GM18498 (cell line): ENCODE data around the gene FIGNL2.
"Not testable (repeated sequence)": the region's sequence is repeated elsewhere in the genome, so short reads cannot be mapped to it uniquely, and the experiment has no call there.

ENCODE experiments used
- ATAC-seq: cut with Tn5 transposase; IDR thresholded peaks from one replicate; pipeline ENCODE4 v1.9.1; 2021; ENCODE audit warnings: mild to moderate bottlenecking, moderate library complexity; ENCODE audit not compliant: unreplicated experiment

The FIGNL2 gene

DNA sequence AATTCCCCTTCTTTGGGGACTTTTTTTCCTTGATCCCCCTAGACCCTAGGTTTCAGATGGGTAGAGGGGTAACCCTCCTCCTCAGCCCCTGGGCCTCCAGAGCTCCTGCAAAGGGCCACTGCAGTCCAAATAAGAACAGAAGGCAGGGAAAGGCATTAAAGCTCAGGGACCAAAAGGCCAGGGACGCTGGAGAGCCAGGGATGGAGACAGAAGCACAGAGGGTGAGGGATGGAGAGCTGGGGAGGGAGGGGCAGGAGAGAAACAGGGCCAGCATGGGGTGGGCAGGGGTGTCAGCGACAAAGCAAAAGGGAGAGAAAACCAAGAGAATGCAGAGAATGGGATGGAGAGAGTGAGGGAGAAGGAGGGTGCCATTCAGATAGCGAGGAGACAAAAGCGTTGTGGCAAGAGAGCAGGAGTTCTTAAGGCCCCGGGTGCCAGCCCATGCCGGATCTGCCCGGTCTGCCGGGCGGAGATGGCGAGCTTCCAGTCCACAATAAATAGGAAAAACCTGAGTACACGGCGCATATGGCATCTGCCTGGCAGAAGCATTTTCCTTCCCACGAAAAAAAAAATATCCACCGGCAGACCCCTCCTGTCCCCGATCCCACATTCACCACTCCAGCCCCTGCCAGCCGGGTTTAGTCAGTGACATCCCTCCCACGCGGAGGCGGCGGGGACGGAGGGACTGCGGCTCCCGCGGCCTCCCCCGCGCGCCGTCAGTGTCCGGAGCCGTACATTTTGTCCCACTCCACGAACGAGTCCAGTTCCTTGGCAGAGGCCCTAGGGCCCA is 28.6 kb downstream of the FIGNL2 start:
- ATAC-seq, result no peak

- no peak for ATAC-seq
These were observed 29.8 kb downstream of the FIGNL2 start for GRCh38 chr12:51818566-51819300.

GRCh38 chr12:51818086-51818485 is 30.4 kb downstream of the FIGNL2 start:
- no peak for ATAC-seq

- no peak for ATAC-seq
These were observed 31.2 kb downstream of the FIGNL2 start for GRCh38 chr12:51817027-51817953.

DNA sequence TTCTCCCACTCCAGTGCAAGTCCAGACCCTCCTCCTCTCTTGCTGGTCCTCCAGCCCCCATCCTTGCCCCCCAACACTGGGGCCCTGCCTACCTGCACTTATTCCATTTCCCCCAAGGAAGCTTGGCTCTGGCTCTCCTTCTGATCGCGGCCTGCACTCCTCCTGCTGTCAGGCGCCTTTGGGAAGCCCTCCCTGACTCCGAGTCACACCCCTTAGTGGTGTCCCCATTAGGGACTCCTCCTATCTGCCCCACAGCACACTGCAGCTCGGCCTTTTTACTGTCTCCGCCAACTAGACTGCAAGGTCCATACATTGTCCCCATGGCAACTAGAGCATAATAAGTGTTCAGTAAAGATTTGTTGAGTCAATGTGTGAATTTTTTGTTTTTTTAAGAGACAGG is 32.9 kb downstream of the FIGNL2 start:
- no peak for ATAC-seq

DNA sequence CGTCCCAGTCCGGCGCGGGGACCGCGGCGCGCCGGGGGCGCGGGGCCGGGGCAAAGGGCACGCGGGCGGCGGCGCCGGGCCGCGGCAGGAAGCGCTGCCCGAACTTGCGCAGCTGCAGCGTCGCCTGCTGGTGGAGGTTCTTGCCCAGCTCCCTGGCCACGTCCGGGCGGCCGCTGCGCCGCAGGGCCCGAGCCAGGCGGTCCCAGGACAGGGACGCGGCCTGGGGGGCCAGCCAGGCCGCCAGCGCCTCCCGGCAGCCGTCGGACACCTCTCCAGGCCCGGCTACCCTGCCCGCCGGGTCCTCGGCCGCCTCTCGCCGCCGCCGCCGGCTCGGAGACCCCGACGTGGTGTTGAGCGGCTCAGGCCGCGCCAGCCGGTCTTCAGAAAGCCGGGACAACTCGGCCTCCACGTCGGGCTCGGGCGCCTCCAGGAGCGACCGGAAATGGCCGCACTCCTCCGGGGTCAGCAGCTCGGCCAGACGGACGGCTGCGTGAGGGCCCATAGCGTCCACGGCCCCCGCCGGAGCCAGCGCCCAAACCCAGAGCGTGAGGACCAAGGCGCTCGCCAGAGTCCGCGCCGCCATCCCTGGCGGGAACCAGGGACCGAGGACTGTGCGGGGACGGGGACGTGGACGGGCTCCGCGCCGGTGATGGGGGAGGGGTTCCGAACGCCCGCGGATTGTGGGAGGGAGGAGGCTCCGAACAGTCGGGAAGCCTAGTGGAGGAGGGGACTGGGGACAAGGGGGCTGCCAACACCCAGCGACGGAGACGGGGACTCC is 34.0 kb downstream of the FIGNL2 start:
- peak; percentile 43 for ATAC-seq

- ATAC-seq, result no peak
These were observed 34.6 kb downstream of the FIGNL2 start for GRCh38 chr12:51813931-51814310.

DNA sequence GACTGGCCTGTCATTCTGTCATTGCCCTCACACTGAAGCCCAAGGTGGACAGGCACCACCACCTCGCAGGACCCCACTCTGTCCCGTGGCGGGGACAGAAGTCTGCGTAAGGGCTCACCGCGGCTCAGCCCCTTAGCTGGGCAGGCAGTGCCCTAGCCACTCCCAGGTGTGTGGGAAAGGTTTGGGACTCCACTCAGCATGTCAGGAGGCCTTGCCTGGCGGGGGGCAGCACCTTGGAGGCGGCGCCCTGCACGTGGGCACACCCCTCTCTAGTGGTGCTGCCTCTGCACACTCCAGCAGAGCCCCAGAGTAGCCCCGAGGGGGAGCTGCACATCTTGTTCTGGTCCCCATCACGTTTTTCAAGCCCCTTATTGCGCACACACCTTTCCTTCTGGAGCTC is 35.6 kb downstream of the FIGNL2 start:
- no peak for ATAC-seq

DNA sequence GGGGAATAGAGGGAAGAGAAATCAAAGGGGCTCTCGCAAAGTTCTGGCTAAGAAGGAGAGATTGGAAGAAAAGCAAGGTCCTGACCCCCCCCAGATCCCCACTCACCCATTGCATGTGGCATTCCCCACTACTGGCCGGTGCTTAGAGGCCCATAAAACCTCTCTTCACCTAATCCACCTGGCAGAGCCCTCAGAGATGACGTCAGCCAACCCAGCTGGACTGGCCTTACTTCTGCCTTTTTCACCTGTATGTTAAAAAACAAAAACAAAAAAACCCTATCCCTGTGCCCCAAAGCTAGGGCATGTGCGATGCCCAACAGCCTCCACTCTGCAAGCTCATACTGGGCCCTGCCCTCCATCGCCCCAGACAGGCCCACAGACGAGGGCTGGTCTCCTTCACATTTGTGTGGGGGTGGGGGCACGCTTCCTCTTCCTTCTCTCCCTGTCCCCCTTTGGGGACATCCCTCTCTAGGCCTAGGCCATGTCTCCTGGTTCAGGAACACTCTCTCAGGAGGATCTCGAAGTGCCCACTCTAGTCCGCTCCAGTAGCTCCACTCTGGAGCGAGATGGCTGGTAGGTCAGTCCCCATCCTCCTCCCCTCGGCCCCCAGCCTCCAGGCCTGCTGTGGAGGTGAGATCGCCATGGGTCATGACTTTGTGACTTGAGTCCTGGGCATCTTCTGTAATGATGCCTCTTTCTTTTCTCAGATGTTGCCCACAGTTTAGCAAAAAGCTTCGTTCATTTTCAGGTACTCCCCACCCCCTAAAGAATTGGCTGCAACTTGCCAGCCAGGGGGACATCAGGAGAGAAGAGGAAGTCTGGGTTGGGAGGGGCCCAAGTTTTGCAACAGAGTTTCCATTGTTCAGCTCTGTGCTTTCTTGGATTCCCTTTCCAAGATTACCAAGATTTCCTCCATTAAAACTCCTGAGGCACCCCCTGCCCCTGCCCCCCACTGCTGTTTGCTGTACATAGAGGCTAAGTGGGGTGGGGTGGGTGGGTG is 37.0 kb downstream of the FIGNL2 start:
- ATAC-seq, result no peak

GRCh38 chr12:51809193-51809592 is 39.3 kb downstream of the FIGNL2 start:
- ATAC-seq, result no peak

DNA sequence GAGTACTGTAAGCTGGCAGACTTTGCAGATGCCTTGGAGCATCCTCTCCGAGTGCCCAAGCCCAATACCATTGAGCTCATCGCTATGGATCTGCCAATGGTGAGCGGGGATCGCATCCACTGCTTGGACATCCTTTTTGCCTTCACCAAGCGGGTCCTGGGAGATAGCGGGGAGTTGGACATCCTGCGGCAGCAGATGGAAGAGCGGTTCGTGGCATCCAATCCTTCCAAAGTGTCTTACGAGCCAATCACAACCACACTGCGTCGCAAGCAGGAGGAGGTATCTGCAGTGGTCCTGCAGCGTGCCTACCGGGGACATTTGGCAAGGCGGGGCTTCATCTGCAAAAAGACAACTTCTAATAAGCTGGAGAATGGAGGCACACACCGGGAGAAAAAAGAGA is 41.6 kb downstream of the FIGNL2 start:
- ATAC-seq, result no peak

DNA sequence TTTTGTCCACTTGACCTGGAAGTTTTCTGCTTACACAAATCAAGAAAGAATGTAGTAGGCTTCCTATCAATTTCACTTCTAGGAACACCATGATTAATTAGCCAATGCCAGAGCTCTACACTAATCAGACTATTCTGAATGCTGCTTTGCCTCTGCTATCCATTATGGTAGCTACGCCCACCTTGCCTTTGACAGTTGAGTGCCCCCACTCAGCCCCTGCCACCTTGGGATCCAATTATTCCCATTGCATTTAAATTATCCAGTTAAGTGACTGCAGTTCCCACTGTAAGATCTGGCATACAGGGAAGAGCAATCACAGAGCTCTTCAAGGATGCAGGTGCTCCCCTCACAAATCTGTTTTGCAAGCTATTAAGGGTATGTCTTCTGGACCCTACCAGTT is 47.5 kb downstream of the FIGNL2 start:
- no peak for ATAC-seq

GRCh38 chr12:51798501-51798900 is 50.0 kb downstream of the FIGNL2 start:
- no peak for ATAC-seq

DNA sequence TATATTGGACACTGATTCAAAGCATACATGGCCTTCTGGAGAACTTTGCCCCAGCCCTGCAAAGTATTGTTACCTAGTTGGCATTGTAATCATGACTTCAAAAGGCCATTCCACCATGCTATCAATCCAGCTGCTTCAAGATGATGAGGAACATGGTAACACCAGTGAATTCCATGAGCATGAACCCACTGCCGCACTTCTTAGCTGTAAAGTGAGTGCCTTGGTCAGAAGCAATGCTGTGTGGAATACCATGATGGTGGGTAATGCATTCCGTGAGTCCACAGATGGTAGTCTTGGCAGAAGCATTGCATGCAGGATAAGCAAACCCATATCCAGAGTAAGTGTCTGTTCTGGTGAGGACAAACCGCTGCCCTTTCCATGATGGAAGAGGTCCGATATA is 50.5 kb downstream of the FIGNL2 start:
- ATAC-seq, result not testable (repeated sequence)

DNA sequence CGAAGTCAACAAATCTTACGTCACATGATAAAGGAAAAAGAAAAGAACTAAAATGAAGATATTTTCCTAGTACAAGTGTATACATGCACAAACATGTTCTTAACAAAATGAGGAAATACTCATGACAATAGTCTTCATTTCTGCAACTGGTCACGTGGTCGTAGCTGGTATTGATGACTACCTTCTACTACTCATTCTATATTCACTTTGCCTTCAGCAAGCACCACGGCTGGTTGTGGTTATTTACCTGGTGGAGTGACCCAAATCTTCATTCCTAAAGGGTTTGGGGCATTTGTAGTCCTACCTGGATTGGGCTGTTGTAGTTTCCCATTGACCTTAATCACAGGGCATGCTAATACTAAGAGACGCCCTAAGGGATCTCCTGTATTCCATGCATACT is 51.2 kb downstream of the FIGNL2 start:
- no peak for ATAC-seq

DNA sequence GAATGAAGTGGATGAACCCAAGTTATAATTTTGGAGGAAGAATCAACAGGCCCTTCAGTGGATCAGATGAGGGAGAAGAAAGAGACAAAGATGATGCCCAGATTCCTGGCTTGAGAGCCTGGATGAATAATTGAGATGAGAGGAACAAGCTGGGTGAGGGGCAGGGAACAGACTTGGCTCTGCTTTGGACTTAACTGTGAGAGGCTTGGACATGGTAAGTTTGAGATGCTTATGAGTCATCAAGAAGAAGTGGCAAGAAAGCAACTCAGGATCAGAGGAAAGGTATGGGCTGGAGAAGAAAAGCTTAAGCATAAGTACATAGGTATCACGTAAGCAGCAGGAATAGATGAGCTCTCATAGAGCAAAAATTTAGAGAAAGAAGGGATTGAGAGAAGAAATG is 55.3 kb downstream of the FIGNL2 start:
- no peak for ATAC-seq

DNA sequence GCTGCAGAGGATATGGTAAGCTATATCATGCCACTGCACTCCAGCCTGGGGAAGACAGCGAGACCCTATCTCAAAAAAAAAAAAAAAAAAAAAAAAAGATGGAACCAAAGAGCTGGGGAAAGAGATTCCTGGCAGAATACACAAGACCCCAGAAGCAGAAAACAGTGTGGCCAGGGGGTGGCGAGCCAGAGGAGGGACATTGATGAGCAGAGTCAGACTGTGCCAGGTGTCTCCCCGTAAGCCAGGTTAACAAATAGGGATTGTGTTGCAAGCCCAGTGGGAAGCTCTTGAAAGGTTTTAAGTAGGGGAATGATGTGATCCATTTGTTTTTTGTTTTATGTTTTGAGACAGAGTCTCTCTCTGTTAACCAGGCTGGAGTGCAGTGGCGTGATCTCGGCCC is 56.1 kb downstream of the FIGNL2 start:
- ATAC-seq, result no peak

DNA sequence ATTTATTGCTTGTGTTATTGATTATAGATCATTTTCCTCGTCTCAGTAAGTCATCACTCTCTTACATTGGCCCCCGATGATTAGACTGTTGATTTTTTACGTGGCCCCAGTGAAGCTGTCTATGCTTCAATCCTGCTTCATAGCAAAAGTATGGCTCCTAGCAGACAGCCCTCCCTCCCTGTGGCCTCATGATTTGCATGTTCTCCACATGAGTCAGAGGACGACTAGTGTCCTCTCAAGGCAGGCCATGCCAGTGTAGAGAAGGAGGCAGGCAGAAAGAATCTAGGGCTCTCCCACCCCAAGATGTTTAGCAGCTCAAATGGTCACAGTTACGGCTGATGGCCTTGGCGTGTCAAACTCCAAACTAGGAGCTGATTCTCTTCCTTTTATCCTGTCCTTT is 59.6 kb downstream of the FIGNL2 start:
- no peak for ATAC-seq

DNA sequence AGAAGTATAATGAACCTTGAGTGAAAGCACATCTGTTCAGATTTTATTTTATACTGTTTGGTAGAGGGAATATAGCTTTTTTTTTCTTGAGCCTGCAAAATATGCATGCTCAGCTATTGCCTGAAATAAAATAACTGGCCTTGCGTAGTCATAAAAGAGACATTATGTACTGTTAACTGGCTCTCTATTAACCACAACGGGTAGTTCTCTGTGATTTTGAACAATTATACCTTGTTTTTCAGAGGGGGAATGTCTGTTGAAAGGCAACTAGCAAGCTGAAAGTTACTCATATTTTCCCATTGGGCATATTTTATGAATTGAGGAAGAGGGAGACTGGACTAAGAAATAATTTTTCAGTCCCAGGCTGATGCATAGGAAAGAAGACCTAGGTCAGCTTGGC is 62.6 kb downstream of the FIGNL2 start:
- no peak for ATAC-seq
